Endothelial cell of umbilical vein (primary cell): Measurements from ENCODE around the gene MAPK4. TPM values are rescaled to one million over a fixed set of nuclear protein-coding genes. Genes with fewer than 3 reads are reported as not detected.

ENCODE experiments used
- BruUV-seq: library from RNA; stranded (reverse); fragments of 400-500 nt; replicated peaks from 2 replicates; lab custom pipeline; 2021; lab: Mats Ljungman, UMichigan
- CTCF ChIA-PET: fragments of 300-600, 350-600 bp; sonication (Branson Sonifier 250); formaldehyde crosslinking; loops from one replicate; lab custom pipeline; 2021; ENCODE audit warnings: antibody characterized with exemption, inconsistent platforms; lab: Charles Lee
- POLR2A ChIA-PET: fragments of 300-600, 350-600 bp; sonication (Branson Sonifier 250); formaldehyde crosslinking; loops from one replicate; lab custom pipeline; 2021; ENCODE audit warnings: antibody characterized with exemption, inconsistent platforms; lab: Charles Lee
- DNase-seq: peaks from one replicate; pipeline ENCODE4 v3.0.0-alpha.2; 2011; ENCODE audit warnings: low read depth, low spot score
- FAIRE-seq: peaks from 2 replicates; lab custom pipeline; 2011; peaks lifted over from hg19 to GRCh38; lab: Jason Lieb, UNC
- H2AFZ ChIP-seq: 2 replicates; pipeline ENCODE4 v1.6.0; 2012; ENCODE audit warnings: low read depth, low read length, control low read depth, inconsistent platforms
- H3K27ac ChIP-seq: 2 replicates; pipeline ENCODE4 v1.5.1; 2011; ENCODE audit warnings: low read depth, mild to moderate bottlenecking, control low read depth, low read length, moderate library complexity; ENCODE audit not compliant: insufficient read depth
- H3K27me3 ChIP-seq, 2 experiments: 2 replicates each; pipeline versions ENCODE4 v1.6.0 to v1.6.1; 2011; ENCODE audit warnings: low read length in 2 of 2, mixed read lengths in 1 of 2; ENCODE audit not compliant: control insufficient read depth in 2 of 2, insufficient read depth in 2 of 2
- H3K36me3 ChIP-seq, 2 experiments: 2 replicates in 1 of 2; 3 replicates in 1 of 2; pipeline ENCODE4 v1.5.1; 2011; ENCODE audit warnings: low read length in 2 of 2, mild to moderate bottlenecking in 1 of 2, moderate library complexity in 1 of 2; ENCODE audit not compliant: control insufficient read depth in 2 of 2, insufficient read depth in 2 of 2; ENCODE audit errors: extremely low read depth in 1 of 2
- H3K4me1 ChIP-seq: 3 replicates; pipeline ENCODE4 v1.5.1; 2011; ENCODE audit warnings: mild to moderate bottlenecking, low read length; ENCODE audit not compliant: control insufficient read depth, insufficient read depth; ENCODE audit errors: extremely low read depth
- H3K4me2 ChIP-seq: 2 replicates; pipeline ENCODE4 v1.6.1; 2011; ENCODE audit warnings: low read length, control low read depth, mixed read lengths; ENCODE audit not compliant: insufficient read depth
- H3K4me3 ChIP-seq, 3 experiments: fragments of 200-600 bp in 1 of 3; sonication (generic), shearing (Covaris generic) in 1 of 3; replicated peaks in 1 of 3; 2 replicates each; pipeline ENCODE4 v1.5.1; 2011 to 2016; ENCODE audit warnings: control low read depth in 3 of 3, low read length in 3 of 3, mild to moderate bottlenecking in 2 of 3, inconsistent platforms in 1 of 3, low read depth in 1 of 3, moderate library complexity in 1 of 3; ENCODE audit not compliant: insufficient read depth in 1 of 3
- H3K79me2 ChIP-seq: 2 replicates; pipeline ENCODE4 v1.6.0; 2012; ENCODE audit warnings: low read length, inconsistent platforms; ENCODE audit not compliant: control insufficient read depth, insufficient read depth
- H3K9ac ChIP-seq: replicated peaks from 2 replicates; pipeline ENCODE3; 2011; ENCODE audit warnings: low read length, control low read depth; ENCODE audit not compliant: insufficient read depth; ENCODE audit errors: extremely low read depth
- H3K9me1 ChIP-seq: replicated peaks from 3 replicates; pipeline ENCODE4 v1.6.0; 2011; ENCODE audit warnings: mild to moderate bottlenecking, low read length; ENCODE audit not compliant: control insufficient read depth, insufficient read depth; ENCODE audit errors: extremely low read depth
- H3K9me3 ChIP-seq: replicated peaks from 2 replicates; pipeline ENCODE4 v1.5.1; 2012; ENCODE audit warnings: low read length, inconsistent platforms; ENCODE audit not compliant: control insufficient read depth, insufficient read depth
- H4K20me1 ChIP-seq: replicated peaks from 2 replicates; pipeline ENCODE3; 2011; ENCODE audit warnings: mild to moderate bottlenecking, low read length; ENCODE audit not compliant: control insufficient read depth, insufficient read depth; ENCODE audit errors: extremely low read depth
- EZH2 ChIP-seq: IDR thresholded peaks from 2 replicates; pipeline ENCODE4 v1.6.1; 2012; ENCODE audit warnings: borderline replicate concordance, low read depth, mild to moderate bottlenecking, moderate library complexity, low read length, inconsistent platforms; ENCODE audit not compliant: severe bottlenecking
- FOS ChIP-seq: IDR thresholded peaks from 2 replicates; pipeline ENCODE4 v1.6.1; 2011; ENCODE audit warnings: mild to moderate bottlenecking, low read length, moderate library complexity, borderline replicate concordance; ENCODE audit not compliant: insufficient read depth
- GATA2 ChIP-seq: IDR thresholded peaks from 2 replicates; pipeline ENCODE4 v1.7.0; 2011; ENCODE audit warnings: low read depth, mild to moderate bottlenecking, moderate library complexity, mixed read lengths, low read length; ENCODE audit not compliant: insufficient read length, insufficient read depth
- JUN ChIP-seq: IDR thresholded peaks from 2 replicates; pipeline ENCODE4 v1.6.1; 2011; ENCODE audit warnings: borderline replicate concordance, low read depth; ENCODE audit not compliant: insufficient read length, insufficient read depth
- MAX ChIP-seq: IDR thresholded peaks from 2 replicates; pipeline ENCODE4 v1.6.1; 2011; ENCODE audit not compliant: insufficient read depth, insufficient read length
- MYC ChIP-seq: IDR thresholded peaks from one replicate; pipeline ENCODE4 v1.6.1; 2011; ENCODE audit warnings: mild to moderate bottlenecking, low read depth, low read length
- POLR2A ChIP-seq: IDR thresholded peaks from 2 replicates; pipeline ENCODE4 v1.6.1; 2012; ENCODE audit warnings: low read depth, mild to moderate bottlenecking, control low read depth, low read length
- POLR2AphosphoS5 ChIP-seq: IDR thresholded peaks from 2 replicates; pipeline ENCODE4 v1.6.1; 2012; ENCODE audit warnings: low read depth, mild to moderate bottlenecking, control low read depth, low read length, moderate library complexity; ENCODE audit not compliant: insufficient read depth
- dilution Hi-C: fragments of 300-500 bp; cut with MboI; formaldehyde crosslinking; loops from one replicate; pipeline ENCODE4 v1.15.0; 2019; ENCODE audit warnings: low sequenced_read_pairs; ENCODE audit not compliant: extremely low pct_ligation_motif_present
- intact Hi-C: fragments of 100-400 bp; cut with micrococcal nuclease; formaldehyde crosslinking; loops from one replicate; pipeline ENCODE4 v1.10.0; 2022
- polyA plus RNA-seq, 4 experiments: library from polyadenylated mRNA; depleted of rRNA in 3 of 4; stranded (reverse) in 3 of 4; unstranded in 1 of 4; fragments of >200 nt; gene quantifications; 2 replicates each; pipeline versions ENCODE4 v1.2.1 to v1.2.3, GENCODE V29; 2011 to 2012; ENCODE audit warnings: missing spikeins in 1 of 4
- total RNA-seq: library from RNA; stranded (reverse); gene quantifications from 2 replicates; pipeline ENCODE4 v1.2.3, GENCODE V29; 2021
- TF ChIP-seq, protein P1 (sequence below), 2 donors: IDR thresholded peaks; 1 replicate in 1 of 2; 2 replicates in 1 of 2; pipeline ENCODE4 v1.5.1; 2011; ENCODE audit warnings: low read length in 2 of 2, mild to moderate bottlenecking in 2 of 2, moderate library complexity in 2 of 2, control low read depth in 1 of 2, inconsistent platforms in 1 of 2, low read depth in 1 of 2; ENCODE audit not compliant: insufficient read depth in 1 of 2; ENCODE audit errors: extremely low read depth in 1 of 2

Gene MAPK4
- total and polyA plus RNA-seq, 2 donors (not counting 3 experiments of a cell fraction or from before 2014, with no cell fraction given) = not detected

- intact Hi-C loops = no loop called here
- ChIA-PET POLR2A (no interaction called here), CTCF (no interaction called here)
- FAIRE-seq (no peak), DNase-seq (no peak)
- H3K9me1 ChIP-seq = no peaks in the 10 kb centered on the region
- H3K4me3 ChIP-seq = no peak overlapping the region
- H4K20me1 ChIP-seq = no peaks in the 10 kb centered on the region
- no peak overlapping the region for H3K9ac ChIP-seq
- H2AFZ ChIP-seq = no peak overlapping the region
- BruUV-seq = no TSS peak
- no peaks in the 10 kb centered on the region for H3K4me1 ChIP-seq
- TF ChIP-seq MAX = no peak
- no peak for TF ChIP-seq JUN
- no peak for TF ChIP-seq GATA2
- no peak for TF ChIP-seq FOS
- TF ChIP-seq MYC = no peak
- TF ChIP-seq, protein P1, sequence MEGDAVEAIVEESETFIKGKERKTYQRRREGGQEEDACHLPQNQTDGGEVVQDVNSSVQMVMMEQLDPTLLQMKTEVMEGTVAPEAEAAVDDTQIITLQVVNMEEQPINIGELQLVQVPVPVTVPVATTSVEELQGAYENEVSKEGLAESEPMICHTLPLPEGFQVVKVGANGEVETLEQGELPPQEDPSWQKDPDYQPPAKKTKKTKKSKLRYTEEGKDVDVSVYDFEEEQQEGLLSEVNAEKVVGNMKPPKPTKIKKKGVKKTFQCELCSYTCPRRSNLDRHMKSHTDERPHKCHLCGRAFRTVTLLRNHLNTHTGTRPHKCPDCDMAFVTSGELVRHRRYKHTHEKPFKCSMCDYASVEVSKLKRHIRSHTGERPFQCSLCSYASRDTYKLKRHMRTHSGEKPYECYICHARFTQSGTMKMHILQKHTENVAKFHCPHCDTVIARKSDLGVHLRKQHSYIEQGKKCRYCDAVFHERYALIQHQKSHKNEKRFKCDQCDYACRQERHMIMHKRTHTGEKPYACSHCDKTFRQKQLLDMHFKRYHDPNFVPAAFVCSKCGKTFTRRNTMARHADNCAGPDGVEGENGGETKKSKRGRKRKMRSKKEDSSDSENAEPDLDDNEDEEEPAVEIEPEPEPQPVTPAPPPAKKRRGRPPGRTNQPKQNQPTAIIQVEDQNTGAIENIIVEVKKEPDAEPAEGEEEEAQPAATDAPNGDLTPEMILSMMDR (IDR thresholded peaks at IDR 0.05; ENCODE audit: extremely low read depth in 1 of 2, insufficient read depth in 1 of 2, low read depth in 1 of 2, low read length in 2 of 2) = no peak
- TF ChIP-seq POLR2AphosphoS5 = no peak
- no peak for TF ChIP-seq POLR2A
- no peak for TF ChIP-seq EZH2
- no peaks in the 10 kb centered on the region for H3K27me3 ChIP-seq
- no peaks in the 10 kb centered on the region for H3K79me2 ChIP-seq
- dilution Hi-C loops = no loop called here
- no peak overlapping the region for H3K4me2 ChIP-seq
- no peak overlapping the region for H3K27ac ChIP-seq
- no peaks in the 10 kb centered on the region for H3K36me3 ChIP-seq
- H3K9me3 ChIP-seq = no peaks in the 10 kb centered on the region
These were observed 157.0 kb downstream of the MAPK4 start for GRCh38 chr18:50716902-50717301.
